Mesothelial cell of epicardium (in vitro differentiated cells): ENCODE results near the gene CWC25. TPM values are rescaled to one million over a fixed set of nuclear protein-coding genes. Genes with fewer than 3 reads are reported as not detected.

Source experiments
- DNase-seq, 2 experiments: peaks; one replicate each; pipeline ENCODE4 v3.0.0; 2021; ENCODE audit warnings: low spot score in 2 of 2; ENCODE audit not compliant: unreplicated experiment in 2 of 2
- H3K27ac Mint-ChIP-seq: 2 replicates; pipeline ENCODE4 v1.8.0; 2021; ENCODE audit warnings: mixed read lengths
- H3K27me3 Mint-ChIP-seq: 2 replicates; pipeline ENCODE4 v1.8.0; 2021; ENCODE audit warnings: low read depth, mixed read lengths
- H3K36me3 Mint-ChIP-seq: 2 replicates; pipeline ENCODE4 v1.8.0; 2021; ENCODE audit warnings: mixed read lengths
- H3K4me1 Mint-ChIP-seq: 2 replicates; pipeline ENCODE4 v1.8.0; 2021; ENCODE audit warnings: mixed read lengths
- H3K4me3 Mint-ChIP-seq: 2 replicates; pipeline ENCODE4 v1.8.0; 2021; ENCODE audit warnings: mild to moderate bottlenecking, moderate library complexity, mixed read lengths
- H3K9me3 Mint-ChIP-seq: 2 replicates; pipeline ENCODE4 v1.8.0; 2021; ENCODE audit warnings: mixed read lengths
- CTCF ChIP-seq: fragments of 200-600 bp; sonication (generic); IDR thresholded peaks from one replicate; pipeline ENCODE4 v1.5.0; 2021; ENCODE audit warnings: antibody characterized with exemption; ENCODE audit not compliant: unreplicated experiment
- total RNA-seq: library from RNA; stranded (reverse); gene quantifications from 3 replicates; pipeline ENCODE4 v1.2.1, GENCODE V29; 2021

The CWC25 gene
- total RNA-seq, 1 donor from 2014 or later, result 19.5 TPM

- Mint-ChIP-seq H3K36me3 (peaks cover 13% of the 10 kb centered on the region), H3K27me3 (no peaks in the 10 kb centered on the region), H3K4me1 (peaks cover 9% of the 10 kb centered on the region), H3K27ac (no peak overlapping the region), H3K4me3 (no peak overlapping the region), H3K9me3 (no peaks in the 10 kb centered on the region)
- TF ChIP-seq CTCF, result no peak
- no peak for DNase-seq
Observed at GRCh38 chr17:38786372-38786771, 38.7 kb downstream of the CWC25 start.

- H3K27ac Mint-ChIP-seq, result no peak overlapping the region
- no peak overlapping the region for H3K4me3 Mint-ChIP-seq
- TF ChIP-seq CTCF, result no peak
- no peaks in the 10 kb centered on the region for H3K9me3 Mint-ChIP-seq
- no peak for DNase-seq
- H3K36me3 Mint-ChIP-seq, result peaks cover 31% of the 10 kb centered on the region
- no peaks in the 10 kb centered on the region for H3K4me1 Mint-ChIP-seq
- no peaks in the 10 kb centered on the region for H3K27me3 Mint-ChIP-seq
Observed at GRCh38 chr17:38783227-38783626, 41.9 kb downstream of the CWC25 start.

GRCh38 chr17:38779965-38780752 lies 45.0 kb downstream of the CWC25 start:
- Mint-ChIP-seq H3K36me3 (peaks cover 35% of the 10 kb centered on the region), H3K4me3 (no peak overlapping the region), H3K4me1 (no peaks in the 10 kb centered on the region), H3K9me3 (no peaks in the 10 kb centered on the region), H3K27me3 (no peaks in the 10 kb centered on the region), H3K27ac (no peak overlapping the region)
- TF ChIP-seq CTCF, result no peak
- no peak for DNase-seq

GRCh38 chr17:38777641-38778250 lies 47.4 kb downstream of the CWC25 start:
- no peaks in the 10 kb centered on the region for H3K4me1 Mint-ChIP-seq
- H3K27ac Mint-ChIP-seq, result no peak overlapping the region
- no peak for DNase-seq
- peaks cover 43% of the 10 kb centered on the region for H3K36me3 Mint-ChIP-seq
- no peak for TF ChIP-seq CTCF
- H3K27me3 Mint-ChIP-seq, result no peaks in the 10 kb centered on the region
- no peak overlapping the region for H3K4me3 Mint-ChIP-seq
- H3K9me3 Mint-ChIP-seq, result no peaks in the 10 kb centered on the region

GRCh38 chr17:38773258-38773657 lies 51.9 kb downstream of the CWC25 start:
- H3K9me3 Mint-ChIP-seq, result no peaks in the 10 kb centered on the region
- H3K27me3 Mint-ChIP-seq, result no peaks in the 10 kb centered on the region
- H3K4me1 Mint-ChIP-seq, result no peaks in the 10 kb centered on the region
- H3K36me3 Mint-ChIP-seq, result peaks cover 48% of the 10 kb centered on the region
- no peak overlapping the region for H3K4me3 Mint-ChIP-seq
- no peak for DNase-seq
- H3K27ac Mint-ChIP-seq, result no peak overlapping the region
- TF ChIP-seq CTCF, result no peak
